Astrocyte (in vitro differentiated cells and primary cell): ENCODE results near the gene CNN1. TPM values are rescaled to one million over a fixed set of nuclear protein-coding genes. Genes with fewer than 3 reads are reported as not detected.

ENCODE experiments used
- DNase-seq: peaks from one replicate; pipeline ENCODE4 v3.0.0-alpha.2; 2010; ENCODE audit warnings: low read depth
- FAIRE-seq: peaks from 2 replicates; lab custom pipeline; 2011; peaks lifted over from hg19 to GRCh38; lab: Jason Lieb, UNC
- H2AFZ ChIP-seq: 2 replicates; pipeline ENCODE4 v1.6.0; 2012; ENCODE audit warnings: low read depth, low read length, inconsistent platforms
- H3K27ac ChIP-seq: 2 replicates; pipeline ENCODE4 v1.5.1; 2011; ENCODE audit warnings: low read depth, low read length, inconsistent platforms
- H3K27me3 ChIP-seq: 2 replicates; pipeline ENCODE4 v1.6.0; 2011; ENCODE audit warnings: low read length, inconsistent platforms; ENCODE audit not compliant: insufficient read depth
- H3K36me3 ChIP-seq: 2 replicates; pipeline ENCODE4 v1.5.1; 2011; ENCODE audit warnings: low read length, inconsistent platforms; ENCODE audit not compliant: insufficient read depth
- H3K4me1 ChIP-seq: 2 replicates; pipeline ENCODE4 v1.5.1; 2011; ENCODE audit warnings: low read length, inconsistent platforms; ENCODE audit not compliant: insufficient read depth
- H3K4me2 ChIP-seq: 2 replicates; pipeline ENCODE4 v1.6.0; 2012; ENCODE audit warnings: low read length, inconsistent platforms
- H3K4me3 ChIP-seq: 2 replicates; pipeline ENCODE4 v1.5.1; 2011; ENCODE audit warnings: low read depth, mild to moderate bottlenecking, low read length, inconsistent platforms; ENCODE audit not compliant: insufficient read depth
- H3K79me2 ChIP-seq: 2 replicates; pipeline ENCODE4 v1.6.0; 2012; ENCODE audit warnings: mild to moderate bottlenecking, low read length, inconsistent platforms; ENCODE audit not compliant: insufficient read depth
- H3K9ac ChIP-seq: 2 replicates; pipeline ENCODE4 v1.6.0; 2012; ENCODE audit warnings: mild to moderate bottlenecking, low read length, inconsistent platforms
- H3K9me3 ChIP-seq: 2 replicates; pipeline ENCODE4 v1.5.1; 2012; ENCODE audit warnings: low read depth, mild to moderate bottlenecking, low read length, inconsistent platforms; ENCODE audit not compliant: insufficient read depth
- H4K20me1 ChIP-seq: 2 replicates; pipeline ENCODE4 v1.6.0; 2012; ENCODE audit warnings: low read length, inconsistent platforms; ENCODE audit not compliant: insufficient read depth
- H3K27ac Mint-ChIP-seq: one replicate; pipeline ENCODE4 v1.8.0; 2021; ENCODE audit warnings: mild to moderate bottlenecking, mixed read lengths; ENCODE audit not compliant: unreplicated experiment
- H3K27me3 Mint-ChIP-seq: one replicate; pipeline ENCODE4 v1.8.0; 2021; ENCODE audit warnings: low read depth, mixed read lengths; ENCODE audit not compliant: unreplicated experiment
- H3K36me3 Mint-ChIP-seq: one replicate; pipeline ENCODE4 v1.8.0; 2021; ENCODE audit warnings: low read depth, mixed read lengths; ENCODE audit not compliant: unreplicated experiment
- H3K4me1 Mint-ChIP-seq: one replicate; pipeline ENCODE4 v1.8.0; 2021; ENCODE audit warnings: low read depth, mixed read lengths; ENCODE audit not compliant: unreplicated experiment
- H3K4me3 Mint-ChIP-seq: one replicate; pipeline ENCODE4 v1.8.0; 2021; ENCODE audit warnings: mild to moderate bottlenecking, moderate library complexity, mixed read lengths; ENCODE audit not compliant: unreplicated experiment
- H3K9me3 Mint-ChIP-seq: one replicate; pipeline ENCODE4 v1.8.0; 2021; ENCODE audit warnings: mild to moderate bottlenecking, mixed read lengths; ENCODE audit not compliant: unreplicated experiment
- CTCF ChIP-seq: IDR thresholded peaks from 2 replicates; pipeline ENCODE4 v1.5.1; 2011; ENCODE audit warnings: low read depth, mild to moderate bottlenecking, inconsistent platforms, low read length, moderate library complexity; ENCODE audit not compliant: insufficient read depth
- EZH2 ChIP-seq: IDR thresholded peaks from 2 replicates; pipeline ENCODE4 v1.6.1; 2012; ENCODE audit warnings: mild to moderate bottlenecking, low read length, inconsistent platforms; ENCODE audit not compliant: insufficient read depth
- total RNA-seq: library from RNA; stranded (reverse); gene quantifications from 2 replicates; pipeline ENCODE4 v1.2.1, GENCODE V29; 2021

CNN1 gene
- total RNA-seq, 1 donor from 2014 or later, result 236 TPM

- H3K4me3 Mint-ChIP-seq, result no peak overlapping the region
- H3K9me3 ChIP-seq, result no peaks in the 10 kb centered on the region
- H4K20me1 ChIP-seq, result peaks cover 12% of the 10 kb centered on the region
- no peak for FAIRE-seq
- no peaks in the 10 kb centered on the region for H3K27me3 Mint-ChIP-seq
- H3K36me3 Mint-ChIP-seq, result peaks cover 7% of the 10 kb centered on the region
- H3K4me1 Mint-ChIP-seq, result peaks cover 3% of the 10 kb centered on the region
- no peak overlapping the region for H3K27ac ChIP-seq
- no peak for DNase-seq
- H3K27ac Mint-ChIP-seq, result no peak overlapping the region
- no peaks in the 10 kb centered on the region for H3K79me2 ChIP-seq
- no peak overlapping the region for H3K4me2 ChIP-seq
- H3K4me1 ChIP-seq, result no peaks in the 10 kb centered on the region
- H3K27me3 ChIP-seq, result no peaks in the 10 kb centered on the region
- H3K9ac ChIP-seq, result no peak overlapping the region
- H3K4me3 ChIP-seq, result no peak overlapping the region
- no peaks in the 10 kb centered on the region for H3K9me3 Mint-ChIP-seq
- no peak for TF ChIP-seq CTCF
- no peak for TF ChIP-seq EZH2
- H3K36me3 ChIP-seq, result no peaks in the 10 kb centered on the region
- no peak overlapping the region for H2AFZ ChIP-seq
Measured at GRCh38 chr19:11494634-11495285, 43.9 kb upstream of the CNN1 start.

DNA sequence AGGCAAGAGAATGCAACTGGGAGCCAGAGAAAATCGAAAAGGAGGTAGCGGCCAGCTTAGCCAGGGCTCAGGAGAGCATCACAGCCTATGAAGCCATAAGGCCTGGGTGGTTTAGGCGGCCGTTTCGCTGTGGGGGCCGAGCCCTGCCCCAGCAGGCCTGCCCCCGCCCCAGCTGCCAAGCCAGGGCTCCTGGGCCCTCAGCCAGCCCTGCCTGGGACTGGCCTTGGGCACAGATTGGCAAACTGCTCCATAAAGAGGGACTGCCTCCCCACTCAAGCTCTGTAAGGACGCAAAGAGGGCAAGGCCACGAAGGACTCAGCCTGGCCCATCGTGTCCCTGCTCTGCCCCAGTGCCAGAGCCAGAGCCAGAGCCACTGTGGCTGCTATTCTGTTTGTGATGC is 43.2 kb upstream of the CNN1 start:
- no peak overlapping the region for H3K4me2 ChIP-seq
- no peaks in the 10 kb centered on the region for H3K9me3 ChIP-seq
- no peak overlapping the region for H3K27ac Mint-ChIP-seq
- H3K9ac ChIP-seq, result no peak overlapping the region
- H3K9me3 Mint-ChIP-seq, result no peaks in the 10 kb centered on the region
- H2AFZ ChIP-seq, result no peak overlapping the region
- no peak overlapping the region for H3K4me3 Mint-ChIP-seq
- H3K27ac ChIP-seq, result no peak overlapping the region
- H3K36me3 Mint-ChIP-seq, result peaks cover 7% of the 10 kb centered on the region
- H4K20me1 ChIP-seq, result peaks cover 13% of the 10 kb centered on the region
- no peaks in the 10 kb centered on the region for H3K27me3 Mint-ChIP-seq
- H3K4me1 ChIP-seq, result no peaks in the 10 kb centered on the region
- TF ChIP-seq EZH2 (no peak), CTCF (no peak)
- H3K79me2 ChIP-seq, result no peaks in the 10 kb centered on the region
- H3K36me3 ChIP-seq, result no peaks in the 10 kb centered on the region
- H3K4me3 ChIP-seq, result no peak overlapping the region
- no peak for DNase-seq
- peaks cover 3% of the 10 kb centered on the region for H3K4me1 Mint-ChIP-seq
- FAIRE-seq, result no peak
- H3K27me3 ChIP-seq, result no peaks in the 10 kb centered on the region

DNA sequence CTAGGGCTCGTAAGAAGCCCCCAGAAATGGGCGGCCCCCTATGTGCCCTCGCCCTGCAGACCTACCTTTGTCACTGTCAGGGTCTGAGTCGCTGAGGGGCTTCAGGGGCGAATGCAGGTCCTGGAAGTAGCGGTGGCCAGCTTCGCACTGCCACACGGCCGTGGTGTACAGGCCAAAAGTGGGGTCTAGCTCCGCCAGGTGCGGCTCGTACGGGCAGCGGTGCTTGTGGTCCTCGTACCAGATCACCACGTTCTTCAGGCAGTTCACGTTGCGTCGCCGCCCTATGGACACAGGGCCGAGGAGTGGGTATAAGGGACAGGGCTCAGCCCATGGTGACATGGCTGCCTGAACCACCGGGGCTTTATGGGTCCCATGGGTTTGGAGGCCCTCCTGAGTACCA is 42.8 kb upstream of the CNN1 start:
- Mint-ChIP-seq H3K27ac (no peak overlapping the region), H3K36me3 (peaks cover 7% of the 10 kb centered on the region), H3K4me3 (no peak overlapping the region), H3K27me3 (no peaks in the 10 kb centered on the region), H3K9me3 (no peaks in the 10 kb centered on the region), H3K4me1 (peaks cover 3% of the 10 kb centered on the region)
- TF ChIP-seq EZH2, result no peak
- no peak for TF ChIP-seq CTCF
- FAIRE-seq (no peak), DNase-seq (no peak)
- Histone ChIP-seq H3K79me2 (no peaks in the 10 kb centered on the region), H4K20me1 (peaks cover 13% of the 10 kb centered on the region), H3K4me1 (no peaks in the 10 kb centered on the region), H2AFZ (no peak overlapping the region), H3K27me3 (no peaks in the 10 kb centered on the region), H3K4me2 (no peak overlapping the region), H3K27ac (no peak overlapping the region), H3K36me3 (no peaks in the 10 kb centered on the region), H3K9me3 (no peaks in the 10 kb centered on the region), H3K4me3 (no peak overlapping the region), H3K9ac (no peak overlapping the region)
